Activated naive CD4-positive, alpha-beta T cell (primary cell): Measurements from ENCODE around the gene ASCL2.
"Not testable (repeated sequence)": the region's sequence is repeated elsewhere in the genome, so short reads cannot be mapped to it uniquely, and the experiment has no call there.

Source experiments
- DNase-seq, 4 experiments: peaks; one replicate each; lab custom pipeline; 2025; lab: John Stamatoyannopoulos, UW

ASCL2 gene

DNA sequence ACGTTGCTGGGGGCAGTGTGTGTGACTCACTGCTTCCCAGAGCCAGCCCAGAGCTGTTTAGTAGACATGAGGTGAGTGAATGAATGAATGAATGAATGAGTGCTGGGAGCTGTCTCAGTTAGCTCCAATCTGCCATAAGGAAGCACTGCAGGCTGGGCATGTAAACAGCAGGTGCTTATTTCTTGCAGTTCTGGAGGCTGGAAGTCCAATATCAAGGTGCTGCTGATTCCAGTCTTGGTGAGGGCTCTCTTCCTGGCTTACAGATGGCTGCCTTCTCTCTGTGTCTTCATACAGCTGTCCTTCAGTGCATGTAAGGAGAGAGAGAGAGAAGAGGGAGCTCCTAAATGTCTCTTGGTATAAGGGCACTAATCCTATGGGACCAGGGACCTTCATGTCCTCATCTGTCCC lies 27.2 kb upstream of the ASCL2 start:
- no peak for DNase-seq

DNA sequence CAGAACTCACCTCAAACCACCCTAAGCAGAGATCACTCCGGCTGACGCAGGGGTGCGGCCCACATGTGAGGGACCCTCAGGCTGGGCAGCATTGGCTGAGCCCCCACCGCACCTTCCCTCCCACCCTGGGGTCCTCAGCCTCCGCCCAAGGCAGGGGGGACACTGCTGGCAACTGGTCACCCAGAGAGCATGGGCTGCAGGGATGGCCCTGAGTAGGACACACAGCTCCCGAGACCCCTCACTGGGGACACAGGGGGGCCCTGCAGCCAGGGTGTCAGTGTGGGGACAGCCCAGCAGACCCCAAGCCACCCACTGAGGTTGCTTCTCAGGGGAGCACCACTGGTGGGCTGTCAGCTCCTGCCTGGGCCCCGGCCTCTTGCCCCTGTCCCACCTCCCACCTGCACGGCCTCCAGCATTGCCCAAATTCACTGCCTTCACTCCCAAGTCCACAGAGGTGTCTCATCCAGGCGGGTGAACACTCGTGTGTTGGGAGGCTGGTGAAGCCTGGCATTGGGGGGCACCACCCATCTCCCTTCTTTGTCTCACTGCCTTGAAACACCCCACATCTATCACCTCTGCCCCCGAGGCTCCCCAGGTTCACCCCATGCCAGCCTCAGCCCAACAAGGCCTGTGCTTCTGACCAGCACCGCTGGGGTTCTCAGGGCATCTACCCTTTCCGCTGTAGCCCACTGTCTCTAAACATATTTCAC lies 26.7 kb upstream of the ASCL2 start:
- DNase-seq = no peak

DNA sequence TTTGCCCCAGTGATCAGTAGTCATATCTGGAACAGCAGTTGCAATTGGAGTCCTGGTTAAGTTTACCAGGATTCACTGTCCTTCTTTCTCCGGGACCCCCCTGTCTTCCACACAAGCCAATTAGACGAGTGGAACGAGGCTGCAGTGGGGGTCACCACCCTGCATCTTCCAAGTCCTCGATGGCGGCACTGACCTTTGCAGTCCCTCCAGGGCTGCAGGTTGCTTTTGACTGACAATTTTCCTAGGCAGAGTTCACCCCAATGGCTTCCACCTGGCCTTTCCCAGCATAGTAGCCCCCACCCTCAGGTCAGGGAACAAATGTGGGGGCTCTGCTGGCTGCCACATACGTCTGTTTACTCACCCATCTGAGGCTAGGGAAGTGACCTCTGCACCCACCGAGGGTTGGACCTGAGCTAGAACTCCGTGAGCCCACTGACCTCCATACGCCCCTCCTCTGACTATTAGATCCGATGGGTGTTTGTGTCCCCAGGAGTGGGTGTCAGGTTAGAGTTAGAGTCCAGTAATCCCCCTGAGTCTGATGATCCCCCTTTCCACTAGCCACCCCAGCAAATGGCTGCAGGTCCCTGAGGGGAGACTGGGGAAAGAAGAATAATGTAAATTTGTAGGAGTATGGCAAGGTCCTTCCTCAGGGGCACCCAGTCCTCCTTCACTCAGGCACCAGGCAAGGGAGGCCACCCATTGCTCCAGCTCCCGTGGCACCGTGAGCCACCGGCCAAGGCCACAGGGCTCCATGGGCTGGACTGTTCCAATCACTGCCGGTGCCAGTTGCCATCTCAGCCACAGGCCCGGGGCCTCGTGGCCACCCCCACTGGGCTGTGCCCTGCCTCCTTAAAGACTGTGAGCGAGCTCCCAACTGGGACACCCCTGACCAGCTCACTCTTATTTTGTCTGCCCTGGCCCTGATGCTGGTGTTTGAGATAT lies 25.9 kb upstream of the ASCL2 start:
- no peak for DNase-seq

DNA sequence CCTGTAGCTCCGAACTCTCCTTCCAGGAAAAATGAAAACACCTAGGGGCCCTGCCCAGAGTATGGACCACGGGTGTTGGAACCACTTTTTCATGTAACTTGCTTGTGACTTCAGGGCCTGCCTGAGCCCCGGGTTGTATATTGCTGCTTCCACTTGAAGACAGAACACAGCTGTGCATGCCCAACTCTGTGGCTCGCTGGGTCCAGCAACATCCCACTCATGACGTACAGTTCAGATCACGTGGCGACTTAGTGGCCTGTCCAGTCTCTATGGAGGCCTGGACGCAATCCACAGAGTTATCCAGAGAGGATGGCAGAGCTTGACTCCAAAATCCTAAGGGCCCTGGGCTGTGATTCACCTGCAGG lies 24.5 kb upstream of the ASCL2 start:
- DNase-seq = no peak

DNA sequence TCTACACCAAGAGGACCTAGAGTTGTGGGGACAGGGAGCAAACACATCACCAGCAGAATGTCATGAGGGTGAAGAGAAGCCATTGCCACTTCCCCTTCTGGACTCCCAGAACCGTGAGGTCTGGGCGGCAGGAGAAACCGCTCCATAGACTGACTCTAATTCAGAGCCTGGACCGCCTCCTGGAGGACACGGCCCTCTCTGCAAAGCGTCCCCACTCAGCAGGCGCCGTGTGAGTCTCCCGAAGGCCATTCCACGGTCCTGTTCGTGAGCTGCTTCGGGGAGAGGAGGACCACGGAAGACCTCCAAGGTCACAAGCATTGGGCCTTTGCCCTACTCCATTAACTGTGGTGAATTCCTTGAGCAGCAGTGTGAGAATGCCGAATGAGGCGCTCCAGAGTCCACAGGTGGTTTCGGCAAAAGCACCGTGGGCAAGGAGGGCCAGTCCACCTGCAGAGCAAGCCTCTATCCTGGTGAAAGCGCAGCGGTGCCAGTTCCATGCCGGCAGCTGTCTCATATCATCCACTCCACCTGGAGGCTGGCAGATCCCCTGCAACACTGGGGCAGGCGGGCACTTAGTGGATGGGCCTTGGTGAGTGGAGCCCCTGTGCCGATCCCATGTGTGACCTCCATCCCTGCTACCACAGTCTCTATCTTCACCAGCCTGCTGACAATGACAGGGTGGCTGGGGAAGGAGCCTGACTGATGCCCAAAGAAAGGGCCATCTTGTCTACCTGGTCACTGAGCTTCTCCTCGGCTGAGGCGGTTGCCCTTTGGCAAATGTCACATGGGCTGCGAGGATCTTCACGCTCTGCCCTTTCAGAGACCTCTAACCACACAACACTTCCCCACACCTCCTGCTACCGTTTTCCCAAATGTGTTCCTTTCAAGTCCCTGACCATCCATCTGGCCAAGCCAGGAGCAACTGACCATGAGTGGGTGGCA lies 23.9 kb upstream of the ASCL2 start:
- DNase-seq = no peak

DNA sequence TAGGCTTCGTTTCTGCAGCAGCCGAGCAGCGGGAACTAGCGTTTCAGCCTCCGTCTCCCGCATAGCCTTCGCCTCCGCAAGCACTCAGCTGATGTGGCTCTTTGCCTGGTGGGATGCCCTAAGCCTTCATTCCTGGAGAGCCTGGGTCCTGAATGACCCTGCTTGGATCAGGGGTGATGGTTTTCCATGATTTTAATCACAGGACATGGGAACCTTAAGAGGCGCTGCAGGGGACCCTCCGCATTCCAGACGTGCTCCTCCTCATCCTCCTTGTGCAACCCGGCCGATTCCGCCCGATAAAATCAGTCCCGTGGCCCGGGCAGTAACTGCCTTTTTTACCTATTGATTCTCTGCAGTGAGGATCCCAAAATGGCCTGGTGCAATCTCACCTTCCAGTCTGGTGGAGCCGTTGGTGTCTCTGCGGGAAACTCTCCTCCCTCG lies 23.2 kb upstream of the ASCL2 start:
- no peak for DNase-seq

DNA sequence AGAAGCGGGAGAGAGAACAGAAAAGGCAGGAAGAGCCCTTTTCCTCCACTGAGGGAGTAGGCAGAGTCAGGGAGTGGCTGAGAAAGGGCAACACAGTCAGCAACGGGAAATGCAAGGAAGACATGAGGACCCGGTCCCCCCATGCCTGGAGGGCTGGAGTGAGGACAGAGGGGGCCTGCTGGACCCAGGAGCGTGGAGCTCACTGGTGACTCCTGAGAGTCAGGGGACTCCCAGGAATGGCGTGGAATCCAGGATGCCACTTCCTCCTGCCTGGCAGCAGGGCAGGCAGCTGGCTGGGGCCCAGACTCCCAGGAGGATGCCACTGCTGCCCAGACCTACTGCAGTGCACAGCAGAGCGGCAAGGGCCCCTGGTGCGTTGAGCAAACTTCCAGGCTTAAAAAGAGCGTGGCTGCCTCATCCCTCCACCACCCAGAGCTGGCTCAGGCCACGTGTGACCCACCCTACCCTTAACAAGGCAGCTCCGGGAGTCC lies 20.0 kb upstream of the ASCL2 start:
- no peak for DNase-seq

DNA sequence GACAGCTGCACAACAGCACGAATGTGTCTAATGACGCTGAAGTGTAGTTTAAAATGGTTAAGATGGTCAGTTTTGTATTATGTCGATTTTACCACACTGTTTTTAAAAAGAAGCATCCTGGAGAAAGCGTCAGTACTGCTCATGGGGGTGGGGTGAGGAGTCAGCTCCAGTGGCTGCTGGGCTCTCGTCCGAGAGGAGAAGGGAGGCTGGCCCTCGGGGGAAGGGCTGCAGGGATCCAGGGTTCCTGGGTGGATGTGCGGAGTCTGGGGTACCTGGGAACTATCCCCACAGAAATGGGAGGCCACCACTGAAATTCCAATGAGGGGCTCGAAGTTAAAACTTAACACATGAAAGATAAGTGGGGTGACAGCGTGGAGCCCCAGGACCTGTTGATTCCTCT lies 19.5 kb upstream of the ASCL2 start:
- no peak for DNase-seq

DNA sequence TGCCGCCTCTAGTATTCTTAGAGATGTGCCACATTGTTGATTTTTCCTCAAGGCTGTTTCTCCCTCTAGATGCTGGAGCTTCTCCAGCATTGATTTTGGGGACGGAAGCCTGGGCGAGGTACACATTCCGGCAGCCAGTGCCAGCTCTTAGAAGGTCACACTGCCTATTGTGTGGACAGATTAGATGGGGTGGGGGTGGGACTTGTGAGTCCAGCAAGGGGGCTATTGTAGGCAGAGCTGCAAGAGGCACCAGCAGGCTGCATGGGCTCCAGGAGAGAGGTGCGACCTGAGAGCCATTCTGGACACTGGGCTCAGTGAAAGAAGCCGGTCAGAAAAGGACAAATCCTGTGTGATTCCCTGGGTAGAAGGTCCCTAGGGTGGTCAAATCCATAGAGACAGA lies 19.0 kb upstream of the ASCL2 start:
- no peak for DNase-seq

DNA sequence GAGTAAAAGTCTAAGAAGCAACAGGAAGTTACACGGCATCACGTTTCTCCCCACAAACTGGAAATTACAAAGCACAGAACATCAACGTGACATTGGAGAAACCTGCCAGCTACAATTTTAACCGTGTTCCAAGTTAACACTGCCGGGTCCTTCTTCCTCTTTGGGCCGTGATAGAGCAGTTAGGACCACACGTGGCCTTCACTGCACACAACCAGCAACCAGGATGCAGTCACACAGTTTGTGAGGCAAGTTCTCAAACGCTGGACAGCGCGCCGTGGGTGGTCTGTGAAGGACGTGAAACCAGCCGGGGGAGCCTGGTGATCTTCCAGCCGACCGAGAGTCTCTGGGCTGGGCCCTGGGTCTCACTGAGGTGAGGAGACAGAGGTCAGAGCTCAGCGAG lies 16.7 kb upstream of the ASCL2 start:
- DNase-seq = no peak

DNA sequence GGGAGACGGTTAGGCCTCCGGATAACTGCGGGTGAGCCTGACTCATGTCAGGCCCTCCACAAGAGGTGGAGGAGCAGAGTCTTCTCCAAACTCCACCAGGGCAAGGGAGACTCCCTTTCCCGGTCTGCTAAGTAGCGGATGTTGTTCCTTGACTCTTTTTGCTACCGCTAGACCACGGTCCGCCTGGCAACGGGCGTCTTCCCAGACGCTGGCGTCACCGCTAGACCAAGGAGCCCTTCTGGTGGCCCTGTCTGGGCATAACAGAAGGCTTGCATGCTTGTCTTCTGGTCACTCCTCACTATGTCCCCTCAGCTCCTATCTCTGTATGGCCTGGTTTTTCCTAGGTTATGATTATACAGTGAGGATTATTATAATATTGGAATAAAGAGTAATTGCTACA lies 16.0 kb upstream of the ASCL2 start:
- not testable (repeated sequence) for DNase-seq

DNA sequence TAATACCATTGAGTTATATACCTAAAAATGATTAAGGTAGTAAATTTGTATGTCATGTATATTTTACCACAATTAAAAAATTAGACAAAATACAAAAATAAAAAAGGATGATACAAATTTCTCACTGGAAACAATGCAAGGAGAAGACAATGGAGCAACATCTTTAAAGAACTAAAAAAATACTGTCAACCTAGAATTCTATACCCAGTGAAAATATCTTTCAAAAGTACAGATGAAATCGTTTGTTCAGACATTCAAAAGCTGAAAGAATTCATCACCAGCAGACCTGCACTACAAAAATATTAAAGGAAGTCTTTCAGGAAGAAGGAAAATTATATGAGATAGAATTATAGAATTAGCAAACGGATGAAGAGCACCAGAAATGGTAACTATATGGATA lies 9.8 kb upstream of the ASCL2 start:
- DNase-seq = no peak

DNA sequence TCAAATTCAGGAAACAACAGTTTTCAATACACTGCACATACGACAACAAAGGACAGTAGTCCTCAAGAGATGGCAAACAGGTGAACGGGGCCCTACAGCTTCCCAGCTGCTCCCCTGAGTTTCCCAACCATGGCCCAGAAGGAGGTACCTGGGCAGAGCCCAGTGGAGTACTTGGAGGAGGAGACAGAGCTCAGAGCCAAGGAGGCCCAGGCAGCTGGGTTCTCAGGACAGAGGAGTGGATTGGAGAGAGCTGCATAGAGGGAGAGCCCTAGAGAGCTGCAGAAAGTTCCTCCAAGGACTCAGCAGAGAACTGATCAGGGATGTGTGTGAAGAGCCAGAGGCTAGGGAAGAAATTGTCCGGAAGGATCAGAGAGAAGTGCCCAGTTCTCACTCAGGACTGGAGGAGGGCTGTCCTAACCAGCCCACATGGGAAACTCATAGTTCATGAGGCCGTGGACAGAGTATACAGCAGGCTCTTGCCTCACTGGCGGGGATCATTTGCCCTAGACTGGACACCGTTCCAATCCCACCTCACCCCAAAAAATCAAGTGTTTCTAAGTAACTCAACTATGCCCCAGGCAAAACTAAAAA lies 7.6 kb upstream of the ASCL2 start:
- DNase-seq = no peak

DNA sequence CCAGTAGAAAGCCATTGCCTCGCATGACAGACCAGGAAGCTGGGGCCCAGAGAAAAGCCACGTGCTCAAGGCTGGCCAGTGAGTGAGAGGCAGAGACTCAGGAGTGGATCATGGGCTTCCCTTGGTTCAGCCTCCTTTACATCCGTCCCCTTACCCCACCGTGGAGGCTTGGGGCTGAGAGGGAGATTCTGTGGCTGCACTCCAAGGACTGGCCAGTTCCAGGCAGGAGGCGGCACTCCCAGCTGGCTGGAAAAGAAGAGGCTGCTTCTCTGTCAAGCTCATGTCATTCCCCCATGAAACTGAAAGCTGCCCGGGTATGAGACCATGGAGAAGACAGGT lies 6.6 kb upstream of the ASCL2 start:
- DNase-seq = no peak

DNA sequence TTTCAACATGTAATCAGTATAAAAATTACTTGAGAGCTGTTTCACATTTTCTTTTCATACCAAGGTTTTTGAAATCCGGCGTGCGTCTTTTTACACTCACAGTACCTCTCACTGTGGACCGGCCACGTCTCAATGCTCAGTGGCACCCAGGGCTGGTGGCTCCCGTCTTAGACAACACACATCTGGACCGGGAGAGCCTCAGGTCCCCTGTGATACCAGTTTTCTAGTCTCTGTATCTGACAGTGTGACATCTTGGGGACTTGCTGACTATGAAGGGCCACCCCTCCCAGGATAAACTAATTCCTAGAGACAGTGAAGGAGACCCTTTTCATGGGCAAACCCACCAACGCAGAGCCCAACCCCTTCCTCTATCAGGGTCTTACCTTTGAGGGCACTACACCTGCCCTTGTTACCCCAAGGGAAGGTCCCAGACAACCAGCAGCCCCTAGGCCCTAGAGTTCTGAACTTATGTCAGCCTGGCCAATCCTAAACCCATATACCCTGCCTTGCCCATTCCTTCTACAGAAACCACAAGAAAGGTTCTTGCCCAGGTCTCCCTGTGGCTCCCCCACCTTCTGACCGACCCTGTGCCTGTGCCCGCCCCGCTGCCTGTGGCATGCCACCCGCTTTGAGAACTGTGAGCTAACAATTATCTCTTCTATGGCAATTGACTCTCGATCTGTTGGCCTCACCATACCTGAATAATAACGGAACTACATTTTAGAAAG lies 6.1 kb upstream of the ASCL2 start:
- DNase-seq = no peak

DNA sequence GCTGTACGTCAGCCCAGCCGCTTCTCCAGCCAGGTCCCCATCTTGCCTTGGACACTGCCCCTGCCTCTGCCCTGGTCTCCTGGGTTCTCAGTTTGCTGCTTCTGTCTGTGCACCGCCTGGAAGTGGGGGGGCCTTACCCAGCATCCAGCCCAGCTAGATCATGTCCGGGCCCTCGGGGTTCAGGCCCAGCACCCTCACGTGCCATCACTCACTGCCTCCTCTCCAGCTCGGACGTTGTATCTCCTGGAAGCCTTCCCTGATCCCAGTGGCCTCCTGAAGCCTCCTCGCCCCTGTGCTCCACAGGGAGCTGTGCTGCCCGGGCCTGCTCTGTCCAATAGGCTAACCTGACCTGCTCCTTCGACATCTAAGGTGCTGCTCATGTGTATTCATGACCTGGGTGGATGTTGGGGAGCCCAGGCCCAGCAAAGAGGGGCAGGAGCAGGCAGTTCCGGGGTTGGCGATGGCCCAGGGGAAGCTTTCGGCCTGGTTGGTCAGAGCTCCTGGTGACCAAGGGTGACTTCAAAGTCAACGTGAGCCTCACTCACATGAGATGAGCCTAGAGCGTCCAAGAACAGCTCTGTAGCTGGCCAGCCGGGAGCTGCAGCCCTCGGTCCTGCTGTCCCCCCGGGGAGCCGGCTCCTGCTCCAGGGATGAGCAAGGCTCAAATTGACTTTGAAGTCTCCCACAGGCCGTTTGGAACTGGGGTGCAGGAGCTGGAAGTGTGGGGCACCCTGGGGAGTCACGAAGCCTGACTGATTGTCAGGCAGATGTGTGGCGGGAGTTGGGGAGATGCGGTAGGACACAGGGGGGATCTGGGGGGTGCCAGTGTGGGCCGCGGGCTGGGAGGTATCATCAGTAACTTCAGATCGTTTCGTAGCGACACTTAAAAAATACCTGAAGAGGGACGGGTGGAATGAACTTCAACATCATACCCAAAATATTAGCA lies 5.2 kb upstream of the ASCL2 start:
- no peak for DNase-seq

DNA sequence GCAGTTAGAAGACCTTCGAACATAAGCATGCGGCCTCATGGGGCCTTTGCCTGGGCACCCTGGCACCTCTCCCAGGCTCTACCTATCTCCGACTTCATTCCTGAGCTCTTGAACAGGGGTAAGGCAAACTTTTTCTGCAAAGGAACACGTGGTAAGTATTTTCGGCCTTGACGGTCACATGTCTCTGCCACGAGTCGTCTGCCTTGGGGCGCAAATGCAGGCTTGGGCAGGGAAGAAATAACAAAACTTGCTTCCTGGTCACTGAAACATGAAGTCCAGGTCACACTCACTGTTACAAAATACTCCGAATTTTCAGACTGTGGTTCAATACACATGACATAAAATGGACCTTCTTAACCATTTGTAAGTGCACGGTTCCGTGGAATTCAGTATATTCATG lies 3.4 kb upstream of the ASCL2 start:
- DNase-seq = no peak

DNA sequence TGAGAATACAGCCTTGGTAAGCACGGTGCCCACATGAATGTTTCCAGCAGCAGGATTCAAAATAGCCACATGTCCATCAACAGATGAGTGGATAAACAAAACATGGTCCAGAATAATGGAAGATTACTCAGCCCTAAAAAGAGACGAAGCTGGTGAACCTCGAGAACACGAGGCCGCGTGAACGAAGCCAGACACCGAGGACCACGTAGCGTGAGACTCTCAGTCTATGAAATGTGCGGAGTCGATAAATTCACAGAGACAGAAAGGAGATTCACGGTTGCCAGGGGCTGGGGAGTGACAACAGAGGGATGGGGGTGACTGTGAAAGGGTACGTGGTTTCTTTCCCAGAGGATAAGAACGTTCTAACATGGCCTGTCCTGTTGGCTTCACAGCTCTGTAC lies 2.9 kb upstream of the ASCL2 start:
- no peak for DNase-seq

DNA sequence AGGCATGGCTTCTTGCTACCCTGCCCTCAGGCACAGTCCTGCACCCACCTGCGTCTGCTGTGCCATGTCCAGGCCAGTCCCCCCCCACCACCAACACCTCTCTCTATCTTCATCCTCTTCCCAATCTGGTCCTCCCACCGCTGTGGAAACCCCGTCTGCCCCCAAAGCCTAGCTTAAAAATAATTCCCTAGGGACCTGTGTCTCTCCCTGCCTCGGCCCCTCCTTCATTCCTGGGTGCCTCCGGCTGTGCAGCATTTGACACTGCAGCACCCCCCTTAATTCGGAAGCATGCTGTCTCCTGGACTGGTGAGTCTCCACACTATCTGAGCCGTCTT lies 2.5 kb upstream of the ASCL2 start:
- DNase-seq = no peak
